ENCODE data around the gene SRP9. TPM values are rescaled to one million over a fixed set of nuclear protein-coding genes. Genes with fewer than 3 reads are reported as not detected.

Gene SRP9
- total RNA-seq, 1 donor from 2014 or later: 166 TPM

- no peaks in the 10 kb centered on the region for H3K27me3 ChIP-seq (ENCODE audit: low read depth)
- intact Hi-C loops (cut with DNase I): no loop called here
- peak in 1 of 2 donors; percentile 32 for ATAC-seq
- TF ChIP-seq, protein P1, sequence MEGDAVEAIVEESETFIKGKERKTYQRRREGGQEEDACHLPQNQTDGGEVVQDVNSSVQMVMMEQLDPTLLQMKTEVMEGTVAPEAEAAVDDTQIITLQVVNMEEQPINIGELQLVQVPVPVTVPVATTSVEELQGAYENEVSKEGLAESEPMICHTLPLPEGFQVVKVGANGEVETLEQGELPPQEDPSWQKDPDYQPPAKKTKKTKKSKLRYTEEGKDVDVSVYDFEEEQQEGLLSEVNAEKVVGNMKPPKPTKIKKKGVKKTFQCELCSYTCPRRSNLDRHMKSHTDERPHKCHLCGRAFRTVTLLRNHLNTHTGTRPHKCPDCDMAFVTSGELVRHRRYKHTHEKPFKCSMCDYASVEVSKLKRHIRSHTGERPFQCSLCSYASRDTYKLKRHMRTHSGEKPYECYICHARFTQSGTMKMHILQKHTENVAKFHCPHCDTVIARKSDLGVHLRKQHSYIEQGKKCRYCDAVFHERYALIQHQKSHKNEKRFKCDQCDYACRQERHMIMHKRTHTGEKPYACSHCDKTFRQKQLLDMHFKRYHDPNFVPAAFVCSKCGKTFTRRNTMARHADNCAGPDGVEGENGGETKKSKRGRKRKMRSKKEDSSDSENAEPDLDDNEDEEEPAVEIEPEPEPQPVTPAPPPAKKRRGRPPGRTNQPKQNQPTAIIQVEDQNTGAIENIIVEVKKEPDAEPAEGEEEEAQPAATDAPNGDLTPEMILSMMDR (IDR thresholded peaks at IDR 0.05): no peak
- DNase-seq: no peak
- no peaks in the 10 kb centered on the region for H3K9me3 ChIP-seq
- H3K4me1 ChIP-seq: peaks cover 58% of the 10 kb centered on the region
- no peaks in the 10 kb centered on the region for H3K36me3 ChIP-seq
- H3K4me3 ChIP-seq: no peak overlapping the region
- H3K27ac ChIP-seq: peak overlapping the region; percentile 73
Measured at GRCh38 chr1:225766967-225767633, 10.5 kb upstream of the SRP9 start.

DNA sequence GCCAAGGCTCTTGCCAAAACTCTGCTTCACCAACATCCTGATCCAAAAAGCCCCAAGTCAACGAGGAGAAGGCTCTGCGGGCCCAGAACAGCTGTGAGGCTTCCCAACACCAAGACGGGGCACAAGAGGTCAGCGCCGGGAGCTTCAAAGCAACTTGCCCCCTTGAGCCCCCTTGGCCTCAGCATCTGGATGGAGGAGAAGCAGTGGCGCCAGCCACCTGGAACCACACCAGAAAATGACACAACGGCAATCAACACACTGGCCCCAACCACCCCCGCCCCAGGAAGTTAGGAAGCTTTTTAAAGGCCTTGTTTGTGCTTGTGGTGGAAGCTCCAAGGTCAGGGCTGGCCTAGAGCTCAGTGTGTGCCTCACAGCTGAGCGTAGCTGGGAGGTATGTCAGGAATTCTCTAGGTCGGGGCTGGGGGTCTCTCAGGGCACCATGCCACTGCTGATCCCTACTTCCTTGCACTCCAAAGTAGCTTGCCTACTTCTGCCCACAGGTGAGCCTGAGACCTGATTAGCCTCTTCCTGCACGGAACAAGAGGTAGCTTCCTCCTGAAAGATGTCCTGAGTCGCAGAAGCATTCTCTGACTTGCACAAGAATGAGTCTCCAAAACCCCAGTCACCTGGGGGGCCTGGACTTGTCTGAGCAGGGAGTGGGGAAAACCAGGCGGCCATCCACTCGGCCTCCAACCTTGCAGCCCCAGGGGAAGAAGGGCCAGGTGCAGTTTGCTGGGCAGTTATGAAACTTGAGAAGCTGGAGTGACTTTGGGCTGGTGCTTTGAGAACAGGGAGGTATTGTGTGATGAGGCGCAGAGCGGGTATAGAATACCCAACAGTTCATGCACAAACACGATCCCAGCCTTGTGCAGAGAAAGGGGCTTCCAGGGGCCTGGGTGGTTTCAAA, 9.7 kb upstream of the SRP9 start:
- DNase-seq (peak; percentile 68), ATAC-seq (peak; percentile 40 to 75)
- no peaks in the 10 kb centered on the region for H3K27me3 ChIP-seq (ENCODE audit: low read depth)
- no peaks in the 10 kb centered on the region for H3K9me3 ChIP-seq
- H3K4me1 ChIP-seq: peaks cover 61% of the 10 kb centered on the region
- TF ChIP-seq, protein P1 (IDR thresholded peaks at IDR 0.05): no peak
- H3K27ac ChIP-seq: peak overlapping the region; percentile 73
- H3K4me3 ChIP-seq: no peak overlapping the region
- intact Hi-C loops (cut with DNase I): no loop called here
- H3K36me3 ChIP-seq: no peaks in the 10 kb centered on the region

GRCh38 chr1:225768662-225769426, 8.8 kb upstream of the SRP9 start:
- TF ChIP-seq, protein P1 (IDR thresholded peaks at IDR 0.05): no peak
- H3K27me3 ChIP-seq (ENCODE audit: low read depth): no peaks in the 10 kb centered on the region
- H3K36me3 ChIP-seq: no peaks in the 10 kb centered on the region
- no peak overlapping the region for H3K27ac ChIP-seq
- ATAC-seq (no peak), DNase-seq (no peak)
- H3K4me1 ChIP-seq: peaks cover 53% of the 10 kb centered on the region
- no peak overlapping the region for H3K4me3 ChIP-seq
- no peaks in the 10 kb centered on the region for H3K9me3 ChIP-seq
- intact Hi-C loops (cut with DNase I): no loop called here

- Histone ChIP-seq H3K36me3 (no peaks in the 10 kb centered on the region), H3K27me3 (ENCODE audit: low read depth) (no peaks in the 10 kb centered on the region), H3K27ac (no peak overlapping the region), H3K9me3 (no peaks in the 10 kb centered on the region), H3K4me1 (peaks cover 44% of the 10 kb centered on the region), H3K4me3 (no peak overlapping the region)
- DNase-seq: no peak
- TF ChIP-seq, protein P1 (IDR thresholded peaks at IDR 0.05): no peak
- intact Hi-C loops (cut with DNase I): no loop called here
- no peak for ATAC-seq
Measured at GRCh38 chr1:225769687-225770086, 7.9 kb upstream of the SRP9 start.

DNA sequence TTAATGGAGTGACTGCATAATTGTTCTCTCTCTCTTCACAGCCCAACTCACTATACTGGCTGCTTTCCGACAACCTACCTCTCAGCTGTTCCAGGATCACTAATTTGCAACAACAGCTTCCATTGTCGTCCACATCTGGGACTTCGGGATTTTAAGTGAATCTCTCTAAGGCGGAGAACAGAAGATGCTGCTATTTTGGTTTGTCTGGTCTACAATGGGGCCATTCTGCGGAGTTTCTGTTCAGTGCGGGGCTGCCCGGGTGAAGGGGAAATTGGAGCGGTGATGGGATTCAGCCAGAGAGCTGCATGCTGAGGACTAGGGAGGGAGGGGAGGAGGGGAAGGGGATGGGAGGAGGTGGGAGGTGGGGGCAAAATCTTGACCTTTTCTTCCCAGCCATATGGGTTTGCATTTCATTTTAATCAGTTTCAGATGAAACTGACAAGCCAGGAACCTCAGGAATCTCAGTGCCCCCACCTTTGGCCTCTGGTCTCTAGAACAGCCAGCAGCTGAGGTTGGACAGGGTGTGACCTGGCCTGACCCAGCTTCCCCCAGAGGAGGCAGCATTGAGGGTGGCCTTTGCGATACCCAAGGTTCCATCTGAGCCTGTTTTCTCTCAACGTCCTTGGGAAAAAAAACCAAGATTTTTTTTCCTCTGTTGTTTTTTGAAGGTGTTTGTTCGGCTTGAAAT, 6.9 kb upstream of the SRP9 start:
- no peak overlapping the region for H3K4me3 ChIP-seq
- ATAC-seq (no peak), DNase-seq (no peak)
- TF ChIP-seq, protein P1 (IDR thresholded peaks at IDR 0.05): no peak
- no peaks in the 10 kb centered on the region for H3K27me3 ChIP-seq (ENCODE audit: low read depth)
- peaks cover 42% of the 10 kb centered on the region for H3K4me1 ChIP-seq
- intact Hi-C loops (cut with DNase I): no loop called here
- H3K36me3 ChIP-seq: no peaks in the 10 kb centered on the region
- H3K27ac ChIP-seq: no peak overlapping the region
- no peaks in the 10 kb centered on the region for H3K9me3 ChIP-seq

All from lower lobe of right lung (tissue), 2 donors.